Pons (tissue), 1 donor: ENCODE measurements around the gene MUSTN1.

ENCODE experiments used
- DNase-seq: peaks from one replicate; pipeline ENCODE4 v3.0.0-alpha.2; 2016; ENCODE audit warnings: low spot score

The MUSTN1 gene

GRCh38 chr3:52834871-52835501 is at the start of gene MUSTN1:
Gene MUSTN1 (minus strand): TSS chr3:52835019. CDS start chr3:52834948, 71 bp downstream.
- DNase-seq: no peak

- DNase-seq: no peak
Measured at GRCh38 chr3:52882377-52882776, 47.6 kb upstream of the MUSTN1 start.

- no peak for DNase-seq
Measured at GRCh38 chr3:52881871-52882270, 47.1 kb upstream of the MUSTN1 start.

- no peak for DNase-seq
Measured at GRCh38 chr3:52880474-52880873, 45.7 kb upstream of the MUSTN1 start.

DNA sequence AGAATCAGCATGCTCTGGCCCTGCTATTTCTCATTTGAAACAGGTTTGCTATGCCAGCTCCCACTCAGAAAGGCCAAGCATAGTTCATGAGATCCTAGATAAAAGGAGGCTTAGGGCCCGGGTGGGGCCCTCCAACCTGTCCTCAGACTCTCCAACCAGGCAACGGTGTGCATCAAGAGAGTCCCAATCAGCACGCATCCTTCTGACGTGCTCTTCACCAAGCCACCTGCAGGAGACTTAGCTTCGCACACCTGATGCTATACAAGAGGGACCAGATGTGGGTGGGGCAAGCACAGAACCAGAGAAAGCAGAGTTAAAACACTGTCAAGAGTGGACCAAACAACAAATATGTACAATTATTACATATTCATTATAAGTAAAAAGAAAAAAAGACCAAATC is 45.2 kb upstream of the MUSTN1 start:
- no peak for DNase-seq

DNA sequence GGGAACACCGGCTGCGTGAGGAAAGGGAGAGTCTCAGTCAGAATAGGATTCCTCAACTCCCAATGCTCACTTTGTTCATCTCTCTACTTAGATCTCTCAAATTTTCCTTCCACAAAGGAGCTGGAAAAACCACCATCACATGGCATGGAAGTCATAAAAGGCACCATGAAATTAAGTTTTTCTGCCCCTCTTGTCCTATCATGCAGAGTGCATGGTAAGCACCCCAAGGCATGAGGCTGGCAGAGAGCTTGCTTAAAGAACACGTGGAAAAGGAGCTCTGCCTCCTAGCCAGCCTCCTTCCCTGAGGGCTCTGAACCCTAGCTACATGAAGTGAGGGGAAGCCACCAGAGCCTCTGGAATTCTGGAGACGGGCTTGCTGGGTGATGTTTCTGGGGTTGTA is 44.8 kb upstream of the MUSTN1 start:
- DNase-seq: no peak

DNA sequence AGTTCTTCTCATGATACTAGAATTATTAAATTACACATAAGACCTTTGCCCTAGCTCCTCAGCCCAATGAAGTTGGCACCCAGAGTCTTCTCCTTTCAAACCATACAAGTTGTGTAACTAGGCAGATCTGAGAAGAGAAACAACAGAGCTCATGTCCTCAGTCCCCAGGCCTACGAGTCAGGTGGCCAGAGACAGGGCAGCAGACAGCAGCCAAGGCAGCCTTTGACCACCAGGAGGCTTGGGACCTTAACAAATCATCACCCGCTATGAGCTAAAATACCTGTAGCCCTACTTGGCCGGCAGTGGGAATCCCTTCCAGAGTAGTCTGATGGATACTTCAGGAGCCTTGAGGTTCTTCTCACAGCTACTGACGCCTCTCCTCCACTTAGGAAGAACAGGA is 44.3 kb upstream of the MUSTN1 start:
- no peak for DNase-seq

DNA sequence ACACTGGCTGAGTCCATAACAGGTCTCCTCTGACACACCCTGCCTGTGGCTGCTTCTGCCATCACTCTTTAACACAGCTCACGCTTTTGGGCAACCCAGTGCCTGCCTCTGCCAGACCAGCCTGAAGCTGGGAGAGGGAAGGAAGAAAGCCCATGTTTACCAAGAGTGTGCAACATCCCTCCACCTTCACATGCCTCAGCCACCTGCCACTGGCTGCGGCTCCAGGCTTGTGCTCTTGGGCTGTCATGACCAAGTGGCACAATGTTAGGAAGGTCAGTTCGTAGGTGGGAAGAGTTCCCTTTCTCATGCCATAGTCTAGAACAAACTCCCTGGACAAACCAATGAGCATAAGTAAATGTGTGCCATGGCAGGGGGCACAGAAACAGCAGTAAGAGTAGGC is 42.3 kb upstream of the MUSTN1 start:
- DNase-seq: no peak

DNA sequence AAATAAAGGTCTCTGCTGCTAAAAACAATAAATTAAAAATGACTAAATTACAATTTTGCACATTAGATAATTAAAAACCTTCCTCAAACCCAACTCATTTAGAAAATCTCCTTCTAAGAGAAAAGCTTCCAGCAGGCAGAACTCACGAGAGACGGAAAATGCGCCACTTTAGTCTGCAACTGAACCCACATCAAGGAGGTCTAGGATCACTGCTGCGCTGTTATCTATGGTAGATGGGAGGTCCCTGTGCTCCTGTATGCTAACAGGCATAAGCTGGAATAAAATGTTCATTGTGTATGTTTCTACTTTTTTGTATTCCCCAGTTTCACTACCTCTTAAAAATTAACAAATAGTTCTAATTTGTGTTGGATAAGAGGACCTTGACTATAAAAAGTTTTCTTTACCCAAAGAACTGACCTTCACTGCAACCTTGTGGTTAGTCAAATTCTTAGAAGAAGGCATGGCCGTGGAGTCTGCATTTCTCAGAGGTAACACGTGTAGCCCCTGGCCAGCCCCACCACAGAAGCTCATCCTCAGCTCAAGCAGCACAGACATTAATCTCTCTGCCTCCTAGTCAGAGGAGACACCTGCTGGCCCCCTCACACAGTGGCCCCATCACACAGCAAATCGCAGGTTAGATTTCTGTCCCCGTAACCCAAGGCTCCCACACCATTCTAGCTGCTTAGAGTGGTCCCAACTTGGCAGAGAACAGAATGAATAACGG is 40.2 kb upstream of the MUSTN1 start:
- no peak for DNase-seq

DNA sequence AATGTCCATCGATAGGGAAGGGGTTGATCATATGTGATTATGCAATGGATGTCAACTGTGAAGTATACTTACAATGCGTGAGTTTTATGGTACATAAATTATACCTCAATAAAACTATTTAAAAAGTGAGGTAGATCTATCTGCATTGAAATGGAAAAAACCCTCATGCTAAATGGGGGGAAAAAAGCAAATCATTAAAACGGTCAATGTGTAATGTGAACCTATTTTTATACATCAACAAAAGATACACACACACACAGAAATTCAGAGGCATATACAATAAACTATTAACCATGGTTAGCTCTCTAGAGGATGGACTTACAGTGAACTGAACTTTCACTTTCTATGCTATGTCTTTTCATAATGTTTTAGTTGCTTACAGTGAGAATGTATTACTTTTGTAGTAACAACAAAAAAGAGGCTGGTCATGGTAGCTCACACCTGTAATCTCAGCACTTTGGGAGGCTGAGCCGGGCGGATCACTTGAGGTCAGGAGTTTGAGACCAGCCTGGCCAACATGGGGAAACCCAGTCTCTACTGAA is 39.4 kb upstream of the MUSTN1 start:
- DNase-seq: no peak

DNA sequence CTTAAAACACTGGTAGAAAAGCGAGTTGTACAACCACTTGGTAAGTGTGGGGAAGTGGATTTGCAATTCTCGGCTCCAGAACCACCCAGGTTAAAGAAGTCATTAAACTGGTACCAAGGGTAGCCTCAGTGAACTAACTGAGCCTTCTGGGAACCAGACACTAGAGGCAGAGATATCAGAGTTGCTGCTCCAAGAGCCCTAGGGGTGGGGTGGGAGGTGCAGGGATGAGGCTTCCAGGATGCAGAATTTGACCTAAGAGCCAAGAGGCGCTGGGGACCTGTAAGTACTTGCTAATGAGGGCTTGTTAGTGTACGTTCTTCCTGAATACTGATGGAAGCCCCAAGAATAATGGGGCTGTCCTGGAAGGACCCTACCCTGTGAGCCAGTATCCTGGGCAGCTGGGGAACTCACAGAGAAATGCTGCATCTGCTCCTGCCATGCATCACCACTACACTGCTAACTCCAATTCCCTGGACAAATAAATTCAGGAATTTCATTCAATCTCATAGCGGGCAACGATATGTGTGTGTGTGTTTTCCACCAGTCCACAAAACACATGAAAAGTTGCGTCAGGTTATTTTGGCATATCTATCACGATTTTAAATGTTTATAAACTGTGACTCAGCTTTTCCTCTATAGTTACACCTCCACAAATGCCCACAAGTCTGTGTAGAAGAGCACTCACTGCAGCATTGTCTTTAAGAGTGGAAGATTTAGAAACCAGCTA is 38.8 kb upstream of the MUSTN1 start:
- DNase-seq: no peak

DNA sequence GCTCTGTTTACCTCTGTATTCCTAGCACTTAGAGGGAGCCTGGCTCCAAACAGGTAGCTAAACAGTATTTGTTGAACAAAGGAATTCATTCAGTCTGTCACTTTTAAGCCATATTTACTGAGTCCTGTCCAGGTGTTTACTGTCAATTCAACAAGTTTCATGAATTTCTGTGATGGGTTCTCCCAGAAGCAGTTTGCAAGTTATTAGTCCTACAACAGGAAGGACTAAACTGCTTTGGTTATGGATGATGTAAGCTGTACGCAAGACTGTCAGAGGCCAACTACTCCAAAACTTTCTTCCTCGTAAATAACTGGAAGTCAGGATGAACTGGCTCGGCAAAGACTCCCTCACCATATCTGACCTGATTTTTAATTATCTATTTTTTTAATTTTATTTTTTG is 37.4 kb upstream of the MUSTN1 start:
- no peak for DNase-seq

DNA sequence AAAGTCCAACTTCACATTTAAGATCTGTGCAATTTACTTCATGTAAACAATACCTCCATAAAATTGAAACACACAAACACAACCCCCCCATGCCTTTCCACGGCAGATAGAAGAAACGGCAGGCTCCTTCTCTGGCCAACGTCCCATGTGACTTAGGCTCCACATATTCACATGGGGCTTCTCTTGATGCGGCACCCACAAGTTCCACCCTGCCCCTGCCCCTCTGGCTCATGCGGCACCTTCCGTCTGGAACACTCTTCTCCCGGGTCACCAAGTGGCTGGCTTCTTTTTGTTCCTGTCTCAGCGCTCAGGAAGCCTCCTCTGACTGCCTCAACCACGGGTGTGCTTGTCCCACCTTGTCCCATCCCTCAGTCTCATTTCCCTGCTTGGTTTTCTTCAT is 36.9 kb upstream of the MUSTN1 start:
- no peak for DNase-seq

DNA sequence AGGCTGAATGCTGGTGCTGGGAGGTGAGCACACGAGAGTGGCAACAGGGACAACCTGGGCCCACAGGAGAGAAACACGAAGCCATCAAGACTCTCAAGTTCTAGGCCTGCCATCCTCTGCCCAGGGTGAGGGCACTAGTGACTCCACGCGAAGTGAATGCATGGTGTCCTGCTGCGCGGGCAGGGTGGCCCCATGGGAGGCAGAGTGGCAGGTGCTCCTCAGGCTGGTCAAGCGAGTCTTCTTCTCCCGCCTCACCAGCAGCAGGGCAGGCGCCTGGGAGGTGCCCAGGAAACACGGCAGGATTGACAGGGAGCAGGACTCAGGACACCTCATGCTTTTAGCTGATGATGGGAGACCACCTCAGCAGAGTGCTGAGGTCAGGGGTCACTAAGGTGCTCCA is 35.7 kb upstream of the MUSTN1 start:
- DNase-seq: no peak

DNA sequence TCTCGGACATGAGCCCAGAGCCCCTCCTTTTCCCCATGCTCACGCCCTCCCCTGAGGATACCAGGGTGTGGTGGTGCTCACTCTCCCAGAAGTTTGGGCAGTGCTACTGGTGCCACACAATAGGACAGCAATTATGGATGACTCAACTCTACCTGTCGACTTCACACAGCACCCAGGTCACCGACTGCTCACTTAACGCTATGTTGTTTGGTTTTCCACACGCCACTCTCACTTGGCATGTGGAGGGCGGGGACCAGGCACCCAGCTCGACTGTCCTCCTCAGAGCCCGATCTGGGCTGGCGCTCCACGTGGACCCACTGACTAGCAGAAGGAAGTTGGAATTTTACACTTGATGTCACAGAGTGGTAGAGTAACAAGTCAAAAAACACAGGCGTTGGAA is 31.6 kb upstream of the MUSTN1 start:
- DNase-seq: no peak

GRCh38 chr3:52865994-52866393 is 31.2 kb upstream of the MUSTN1 start:
- DNase-seq: no peak

GRCh38 chr3:52860424-52860768 is 25.6 kb upstream of the MUSTN1 start:
- DNase-seq: no peak

- DNase-seq: no peak
Measured at GRCh38 chr3:52859686-52860423, 25.0 kb upstream of the MUSTN1 start.

- no peak for DNase-seq
Measured at GRCh38 chr3:52857864-52858263, 23.0 kb upstream of the MUSTN1 start.

- no peak for DNase-seq
Measured at GRCh38 chr3:52857133-52857532, 22.3 kb upstream of the MUSTN1 start.

- DNase-seq: no peak
Measured at GRCh38 chr3:52856666-52857065, 21.8 kb upstream of the MUSTN1 start.

- DNase-seq: no peak
Measured at GRCh38 chr3:52854013-52854412, 19.2 kb upstream of the MUSTN1 start.
